ENCODE measurements around the gene GP5.
A peak's percentile ranks its signal among the peaks of the same experiment; 100 is the strongest.

GP5 gene

DNA sequence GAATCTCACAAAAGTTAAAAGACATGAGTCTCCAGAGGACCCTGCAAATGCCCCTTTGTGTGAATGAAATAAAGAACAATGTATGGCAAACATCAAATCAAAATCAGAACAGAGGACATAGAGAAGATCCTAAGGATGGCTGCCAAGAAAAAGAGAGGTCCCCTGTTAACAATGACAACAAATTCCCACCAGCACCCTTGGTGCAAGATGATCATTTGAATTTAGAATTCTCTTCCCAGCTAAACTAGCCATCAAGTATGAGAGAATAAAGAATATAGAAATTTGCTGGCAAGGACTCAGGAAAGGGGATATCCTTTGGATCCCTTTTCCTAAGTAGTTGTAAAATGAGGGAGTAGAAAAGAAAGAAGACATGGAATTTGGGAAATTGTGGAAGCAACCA is 8.2 kb downstream of the GP5 start:
- FAIRE-seq (no peak), DNase-seq (ENCODE audit: insufficient read length, low spot score) (no peak)
- TF ChIP-seq POLR2A (IDR thresholded peaks at IDR 0.05; ENCODE audit: low read depth, low read length), result no peak

DNA sequence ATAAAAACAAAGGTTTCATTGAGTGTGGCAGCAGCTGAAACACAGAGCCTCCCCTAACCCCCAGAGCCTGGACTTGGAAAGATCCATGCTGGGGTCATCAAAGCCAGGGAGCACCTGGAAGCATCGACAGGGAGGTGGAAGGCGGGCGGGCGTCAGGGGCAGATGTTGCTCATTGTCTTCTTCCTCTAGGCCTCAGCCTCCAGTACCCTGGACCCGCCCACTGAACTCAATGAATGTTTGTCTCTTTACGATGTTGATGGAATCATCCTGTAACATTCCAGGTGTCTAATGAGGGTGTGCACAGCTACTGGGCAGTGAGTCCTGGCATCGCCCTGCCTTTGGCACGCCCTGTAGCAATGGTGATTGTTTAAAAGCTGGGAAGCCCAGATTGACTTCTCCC is 9.8 kb downstream of the GP5 start:
- no peak for FAIRE-seq

DNA sequence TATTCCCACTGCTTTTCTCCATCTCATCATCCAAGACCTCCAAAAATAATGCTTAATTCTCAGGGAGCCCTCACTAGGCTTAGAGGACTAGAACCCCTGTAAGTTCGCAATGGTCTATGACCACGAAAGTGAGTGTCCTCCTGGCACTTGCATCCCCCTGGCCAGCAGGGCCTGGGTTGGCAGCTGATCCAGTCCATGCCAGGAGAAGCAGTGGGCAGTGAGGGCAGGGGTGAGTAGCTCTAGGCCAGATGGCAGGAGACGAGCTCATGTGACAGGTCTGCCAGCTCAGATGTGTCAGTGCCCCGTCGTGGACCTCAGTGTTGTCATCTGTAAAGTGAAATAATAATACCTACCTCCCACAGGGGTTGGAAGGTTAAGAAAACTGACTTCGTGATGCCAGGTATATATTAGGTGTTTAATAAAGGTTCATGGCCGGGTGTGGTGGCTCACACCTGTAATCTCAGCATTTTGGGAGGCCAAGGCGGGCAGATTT is 11.1 kb downstream of the GP5 start:
- no peak for TF ChIP-seq POLR2A (IDR thresholded peaks at IDR 0.05; ENCODE audit: low read depth, low read length)

More for the DNA sequence above, 9.8 kb downstream of the GP5 start:
- no peak for DNase-seq (ENCODE audit: insufficient read length, low spot score)
- TF ChIP-seq POLR2A (IDR thresholded peaks at IDR 0.05; ENCODE audit: low read depth, low read length), result no peak

DNA sequence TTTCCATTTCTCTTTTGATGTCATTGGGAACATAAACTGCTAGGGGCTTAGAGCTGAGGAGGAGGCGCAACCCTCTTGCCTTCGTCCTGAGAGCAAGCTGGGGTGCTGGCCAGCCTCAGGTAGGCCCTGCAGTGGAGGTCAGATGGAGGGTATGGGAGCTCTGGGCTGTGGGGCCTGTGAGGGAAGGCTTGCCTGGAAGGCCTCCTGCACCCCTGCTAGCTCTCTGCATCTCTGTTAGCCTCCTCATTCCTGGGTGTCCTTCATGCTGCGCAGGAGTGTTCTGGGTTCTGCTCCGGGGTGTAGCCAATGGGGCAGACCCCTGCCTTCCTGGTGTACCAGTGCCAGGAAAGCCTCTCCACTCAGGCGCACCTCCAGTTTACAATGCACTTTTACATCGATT is 11.8 kb downstream of the GP5 start:
- FAIRE-seq (no peak), DNase-seq (ENCODE audit: insufficient read length, low spot score) (no peak)
- TF ChIP-seq POLR2A (IDR thresholded peaks at IDR 0.05; ENCODE audit: low read depth, low read length), result no peak

More for the DNA sequence above, 11.1 kb downstream of the GP5 start:
- DNase-seq (ENCODE audit: insufficient read length, low spot score), result no peak
- FAIRE-seq, result no peak

DNA sequence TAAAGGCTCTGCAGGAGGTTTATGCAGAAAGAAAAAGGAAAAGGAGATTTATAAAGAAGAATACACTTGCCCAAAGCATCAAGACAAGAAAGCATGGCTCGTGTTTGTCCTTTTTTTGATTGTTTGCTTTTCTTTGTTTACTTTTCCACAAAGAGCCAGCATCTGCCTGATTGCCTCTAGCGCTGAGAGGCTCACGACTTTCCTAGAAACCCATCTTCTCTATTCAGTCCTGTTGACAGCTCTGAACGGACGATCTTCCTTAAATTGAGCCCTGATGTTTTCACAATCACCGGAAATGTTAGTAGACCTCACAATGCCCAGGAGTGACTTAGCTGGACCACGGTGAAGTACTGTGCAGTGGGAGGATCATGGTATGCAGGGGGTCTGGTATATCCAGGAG is 12.4 kb downstream of the GP5 start:
- DNase-seq (ENCODE audit: insufficient read length, low spot score), result no peak
- TF ChIP-seq POLR2A (IDR thresholded peaks at IDR 0.05; ENCODE audit: low read depth, low read length), result no peak
- FAIRE-seq, result no peak

DNA sequence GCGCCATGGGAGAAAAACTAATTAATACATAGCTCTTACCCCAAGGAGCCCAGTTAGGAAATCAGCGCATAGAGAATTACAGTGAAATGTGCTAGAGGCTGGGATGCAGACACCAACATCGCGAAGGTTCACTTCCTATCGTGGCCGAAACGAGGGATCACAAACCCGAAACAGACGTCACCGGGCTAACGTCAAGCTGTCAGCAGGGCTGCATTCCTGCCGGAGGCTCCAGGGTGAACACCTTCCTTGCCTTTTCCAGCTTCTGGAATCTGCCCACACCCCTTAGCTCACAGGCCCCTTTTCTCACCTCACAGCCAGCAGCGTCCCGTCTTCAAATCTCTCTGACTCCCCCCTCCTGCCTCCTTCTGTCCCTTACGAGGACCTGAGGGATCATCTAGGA is 13.0 kb downstream of the GP5 start:
- no peak for TF ChIP-seq POLR2A (IDR thresholded peaks at IDR 0.05; ENCODE audit: low read depth, low read length)
- FAIRE-seq, result no peak
- DNase-seq (ENCODE audit: insufficient read length, low spot score), result no peak

DNA sequence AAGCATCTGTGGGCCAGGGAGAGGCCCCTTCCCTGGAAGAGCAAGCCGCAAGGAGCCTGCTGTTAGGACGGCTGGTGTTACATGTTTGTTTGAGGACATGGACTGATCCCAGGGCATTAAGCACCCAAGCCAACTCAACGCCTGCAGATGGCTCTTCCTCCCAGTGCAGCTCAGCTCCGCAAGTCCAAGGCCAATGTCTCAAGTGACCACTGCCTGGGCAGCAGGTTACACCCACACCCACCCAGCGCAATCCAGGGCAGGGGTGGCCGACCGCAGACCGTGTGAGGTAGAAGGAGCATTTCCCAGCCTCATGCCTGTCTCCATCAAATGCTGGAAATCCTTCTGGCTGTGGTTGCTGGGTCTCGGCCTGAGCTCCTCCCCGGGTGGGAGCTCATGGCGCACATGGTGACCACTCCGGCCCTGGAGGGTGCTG is 14.5 kb downstream of the GP5 start:
- FAIRE-seq (no peak), DNase-seq (ENCODE audit: insufficient read length, low spot score) (no peak)
- no peak for TF ChIP-seq POLR2A (IDR thresholded peaks at IDR 0.05; ENCODE audit: low read depth, low read length)

DNA sequence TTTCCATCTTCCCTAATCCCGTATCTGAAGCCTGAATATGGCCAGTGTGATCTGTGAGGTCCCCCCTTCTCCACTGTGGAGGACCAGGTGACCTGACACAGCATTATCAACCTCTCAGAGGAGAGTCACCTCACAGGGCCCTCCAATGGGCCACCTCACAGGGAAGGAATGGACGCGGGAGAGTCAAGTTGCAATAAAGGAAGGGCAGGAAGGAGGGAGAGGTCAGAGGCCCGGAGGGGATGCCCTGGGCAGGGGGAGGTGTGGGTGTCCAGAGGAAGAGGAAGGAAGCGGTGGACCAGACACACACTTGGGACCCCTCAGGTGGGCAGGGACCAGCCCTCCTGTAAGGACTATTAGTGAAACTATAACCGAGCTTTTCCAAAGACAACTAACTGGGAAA is 14.9 kb downstream of the GP5 start:
- TF ChIP-seq POLR2A (IDR thresholded peaks at IDR 0.05; ENCODE audit: low read depth, low read length), result no peak
- FAIRE-seq (no peak), DNase-seq (ENCODE audit: insufficient read length, low spot score) (no peak)

DNA sequence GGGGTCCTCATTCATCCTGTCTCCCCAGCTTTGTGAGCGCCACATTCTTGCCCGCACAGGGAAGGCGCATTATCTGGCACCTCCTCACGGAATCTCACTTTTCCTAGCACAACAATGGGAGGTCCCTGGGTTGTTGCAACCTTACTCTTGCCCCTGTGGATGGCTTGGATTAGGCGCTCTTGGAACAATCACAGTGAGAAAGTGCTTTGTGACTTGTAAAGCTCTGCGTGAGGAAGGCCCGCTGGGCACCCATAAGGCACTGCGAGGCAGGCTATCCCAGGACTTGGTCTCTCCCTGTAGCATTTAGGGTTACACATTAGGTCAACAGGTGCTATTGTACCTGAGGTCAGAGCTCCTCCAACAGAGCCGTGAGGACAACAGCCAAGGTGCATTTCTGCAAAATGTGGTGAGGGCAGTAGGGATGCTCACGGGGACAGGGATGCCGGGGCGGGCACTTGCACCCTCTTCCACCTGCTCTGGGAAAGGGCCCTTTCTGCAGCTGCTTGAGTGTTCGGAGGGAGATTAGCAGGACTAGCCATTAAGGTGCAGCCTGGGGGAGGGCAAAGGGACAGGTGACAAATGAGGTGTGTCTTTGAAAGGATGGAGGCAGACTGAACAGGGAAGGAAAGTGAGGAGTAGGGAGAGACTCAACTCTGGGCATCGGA is 15.7 kb downstream of the GP5 start:
- no peak for TF ChIP-seq POLR2A (IDR thresholded peaks at IDR 0.05; ENCODE audit: low read depth, low read length)
- DNase-seq (ENCODE audit: insufficient read length, low spot score) (no peak), FAIRE-seq (no peak)

DNA sequence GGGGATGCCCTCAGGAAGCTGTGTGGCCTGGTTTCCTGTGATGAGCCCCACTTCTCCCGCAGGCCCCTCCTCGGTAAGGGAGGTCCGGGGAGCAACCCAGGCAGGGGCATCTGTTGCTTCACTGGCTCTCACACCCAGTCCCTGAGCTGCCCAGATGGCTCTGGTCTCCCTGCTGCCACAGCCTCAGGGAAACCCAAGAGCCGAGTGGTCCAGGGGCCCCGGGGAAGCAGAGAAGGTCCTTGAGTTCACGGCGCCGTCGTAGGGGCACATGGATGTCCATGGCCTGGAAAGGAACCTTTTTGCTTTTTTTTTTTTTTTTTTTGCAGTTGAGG is 16.2 kb downstream of the GP5 start:
- FAIRE-seq (no peak), DNase-seq (ENCODE audit: insufficient read length, low spot score) (no peak)
- TF ChIP-seq POLR2A (IDR thresholded peaks at IDR 0.05; ENCODE audit: low read depth, low read length), result no peak

DNA sequence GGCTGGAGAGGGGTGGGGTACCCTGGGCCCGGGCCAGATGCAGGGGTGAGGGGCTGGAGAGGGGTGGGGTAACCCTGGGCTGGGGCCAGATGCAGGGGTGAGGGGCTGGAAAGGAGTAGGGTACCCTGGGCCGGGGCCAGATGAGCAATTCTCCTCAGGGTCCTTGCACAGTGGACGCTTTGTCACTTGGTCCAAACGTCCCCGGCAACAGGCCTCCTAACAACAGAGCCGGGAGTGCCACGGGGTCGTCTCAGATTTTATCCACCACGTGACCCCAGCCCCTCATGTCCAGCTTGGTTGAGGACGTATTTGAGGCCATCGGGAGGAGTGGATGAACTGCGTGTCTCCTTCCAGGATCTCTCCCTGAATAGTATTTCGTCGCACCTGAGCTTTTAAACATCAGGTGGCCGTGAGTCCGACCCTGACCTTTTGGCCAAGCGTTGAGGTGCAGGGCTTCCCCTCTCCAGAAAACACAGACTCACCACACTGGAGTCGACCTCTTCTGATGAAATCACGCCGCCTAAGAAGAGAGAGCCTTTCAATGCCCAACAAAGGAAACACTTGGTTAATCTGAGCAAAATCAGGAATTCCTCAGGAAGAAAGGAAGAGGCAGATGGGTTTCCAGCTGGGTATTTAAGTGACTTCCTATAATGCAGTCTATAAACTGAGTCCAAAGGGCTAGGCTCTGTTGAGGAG is 16.7 kb downstream of the GP5 start:
- DNase-seq (ENCODE audit: insufficient read length, low spot score) (no peak), FAIRE-seq (no peak)
- TF ChIP-seq POLR2A (IDR thresholded peaks at IDR 0.05; ENCODE audit: low read depth, low read length), result no peak

DNA sequence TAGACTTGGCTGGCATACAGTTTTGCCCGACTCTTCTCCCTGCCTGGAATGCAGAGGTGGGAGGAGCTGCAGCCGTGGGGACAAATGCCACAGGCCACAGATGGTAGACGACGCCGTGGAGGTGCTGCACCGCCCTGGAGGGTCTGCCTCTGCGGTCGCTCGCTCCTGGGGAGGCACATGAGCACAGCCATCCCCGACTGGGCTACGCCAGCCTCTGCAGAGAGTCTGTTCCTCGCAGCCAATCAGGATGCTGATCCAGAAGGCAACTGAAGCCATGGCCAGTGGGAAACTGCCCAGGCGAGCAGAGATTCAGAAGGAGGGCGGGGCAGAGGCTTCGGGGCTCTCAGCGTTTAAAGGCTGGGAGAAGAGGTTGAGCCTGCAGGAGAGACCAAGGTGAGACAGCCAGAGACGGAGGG is 17.6 kb downstream of the GP5 start:
- peak; percentile 94 for DNase-seq (ENCODE audit: insufficient read length, low spot score)

DNA sequence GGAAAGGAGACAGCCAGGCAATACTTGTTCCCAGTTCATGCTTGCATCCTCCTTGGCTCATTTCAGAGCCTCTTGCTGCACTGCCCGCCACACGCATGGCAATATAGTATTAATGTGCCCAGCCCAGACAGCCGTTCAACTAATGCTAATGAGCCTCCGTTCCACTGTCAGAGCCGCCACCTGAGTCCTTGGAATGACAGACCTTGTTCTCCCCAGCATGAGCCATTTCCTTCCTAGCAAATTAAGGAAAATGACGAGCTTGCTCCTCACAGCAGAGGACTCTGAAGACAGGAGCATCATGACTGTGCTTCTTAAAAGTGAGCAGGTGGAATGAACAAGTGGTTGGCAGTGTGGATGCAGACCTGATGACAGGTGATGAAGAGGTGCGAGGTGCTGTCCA is 18.7 kb downstream of the GP5 start:
- no peak for DNase-seq (ENCODE audit: insufficient read length, low spot score)
- TF ChIP-seq POLR2A (IDR thresholded peaks at IDR 0.05; ENCODE audit: low read depth, low read length), result no peak
- FAIRE-seq, result no peak

More for the DNA sequence above, 17.6 kb downstream of the GP5 start:
- TF ChIP-seq POLR2A (IDR thresholded peaks at IDR 0.05; ENCODE audit: low read depth, low read length), result no peak
- FAIRE-seq, result peak; percentile 83

DNA sequence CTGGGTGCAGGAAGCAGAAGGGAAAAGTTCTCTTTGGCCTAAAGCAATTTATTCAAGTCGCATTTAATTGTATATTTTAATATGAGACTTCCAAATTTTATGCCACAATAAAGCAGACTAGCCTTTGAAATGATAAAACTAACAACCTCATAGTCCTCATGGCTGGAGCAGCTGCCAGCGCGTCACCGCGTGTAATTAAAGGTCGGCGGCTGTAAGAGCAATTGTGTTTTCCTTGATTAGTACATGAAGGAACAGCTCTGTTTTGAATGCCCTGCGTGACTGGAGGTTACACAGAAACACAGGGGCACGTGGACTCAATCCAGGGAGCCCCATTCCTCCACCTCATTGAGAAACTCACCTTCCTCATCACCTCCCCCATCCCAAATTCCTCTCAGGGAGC is 19.4 kb downstream of the GP5 start:
- no peak for FAIRE-seq
- no peak for TF ChIP-seq POLR2A (IDR thresholded peaks at IDR 0.05; ENCODE audit: low read depth, low read length)
- DNase-seq (ENCODE audit: insufficient read length, low spot score), result no peak

DNA sequence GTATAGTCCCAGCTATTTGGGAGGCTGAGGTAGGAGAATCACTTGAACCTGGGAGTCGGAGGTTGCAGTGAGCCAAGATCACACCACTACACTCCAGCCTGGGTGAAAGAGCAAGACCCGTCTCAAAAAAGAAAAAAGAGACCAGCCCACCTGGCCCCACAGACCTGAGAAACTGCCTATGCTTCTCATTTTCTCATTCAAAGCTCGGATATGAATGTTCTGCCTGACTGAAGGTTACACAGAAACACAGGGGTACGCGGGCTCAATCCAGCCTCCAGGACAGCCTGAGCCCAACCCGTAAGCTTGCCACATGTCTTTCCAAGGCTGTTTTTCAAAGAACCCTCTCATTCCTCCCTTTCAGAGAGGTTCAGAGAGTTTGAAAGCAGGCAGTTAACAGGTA is 19.8 kb downstream of the GP5 start:
- FAIRE-seq (no peak), DNase-seq (ENCODE audit: insufficient read length, low spot score) (no peak)
- no peak for TF ChIP-seq POLR2A (IDR thresholded peaks at IDR 0.05; ENCODE audit: low read depth, low read length)
